KOPT-K1 (cell line): Measurements from ENCODE around the gene GPC2.
A peak's percentile ranks its signal among the peaks of the same experiment; 100 is the strongest.
"Not testable (repeated sequence)": the region's sequence is repeated elsewhere in the genome, so short reads cannot be mapped to it uniquely, and the experiment has no call there.

Source experiments
- H3K27ac ChIP-seq: fragments of 200-600 bp; sonication (generic); 2 replicates; pipeline ENCODE4 v1.5.1; 2016; ENCODE audit warnings: antibody characterized with exemption, mild to moderate bottlenecking, low read depth, low read length; ENCODE audit not compliant: poor library complexity, severe bottlenecking
- H3K36me3 ChIP-seq: fragments of 200-600 bp; sonication (generic); 2 replicates; pipeline ENCODE4 v1.5.1; 2017; ENCODE audit warnings: antibody characterized with exemption, mild to moderate bottlenecking, low read length, moderate library complexity; ENCODE audit not compliant: insufficient read depth
- H3K9me3 ChIP-seq: fragments of 200-600 bp; sonication (generic); 2 replicates; pipeline ENCODE4 v1.5.1; 2017; ENCODE audit warnings: antibody characterized with exemption, low read length, mild to moderate bottlenecking; ENCODE audit not compliant: insufficient read depth, poor library complexity, severe bottlenecking

The GPC2 gene

GRCh38 chr7:100189061-100189460, 11.9 kb upstream of the GPC2 start:
- no peaks in the 10 kb centered on the region for H3K9me3 ChIP-seq
- H3K27ac ChIP-seq = no peak overlapping the region
- H3K36me3 ChIP-seq = no peaks in the 10 kb centered on the region

- Histone ChIP-seq H3K36me3 (no peaks in the 10 kb centered on the region), H3K9me3 (no peaks in the 10 kb centered on the region), H3K27ac (no peak overlapping the region)
Measured at GRCh38 chr7:100185726-100186125, 8.5 kb upstream of the GPC2 start.

GRCh38 chr7:100183090-100183489, 5.9 kb upstream of the GPC2 start:
- not testable (repeated sequence) for H3K9me3 ChIP-seq, H3K27ac ChIP-seq, H3K36me3 ChIP-seq

- H3K9me3 ChIP-seq, H3K27ac ChIP-seq, H3K36me3 ChIP-seq: not testable (repeated sequence)
Measured at GRCh38 chr7:100182616-100183015, 5.4 kb upstream of the GPC2 start.

GRCh38 chr7:100180084-100180483, 2.9 kb upstream of the GPC2 start:
- not testable (repeated sequence) for H3K36me3 ChIP-seq, H3K9me3 ChIP-seq
- peak overlapping the region; percentile 60 for H3K27ac ChIP-seq

GRCh38 chr7:100176096-100177044, 811 bp downstream of the GPC2 start:
- no peaks in the 10 kb centered on the region for H3K9me3 ChIP-seq
- H3K27ac ChIP-seq = peak overlapping the region; percentile 71

GRCh38 chr7:100175296-100175935, 1.8 kb downstream of the GPC2 start:
- no peaks in the 10 kb centered on the region for H3K9me3 ChIP-seq
- H3K36me3 ChIP-seq = peaks cover 25% of the 10 kb centered on the region; the same call in 1 of the 2 replicates
- no peak overlapping the region for H3K27ac ChIP-seq

More at GRCh38 chr7:100176096-100177044, 811 bp downstream of the GPC2 start:
- H3K36me3 ChIP-seq = peaks cover 25% of the 10 kb centered on the region; the same call in 1 of the 2 replicates

- no peak overlapping the region for H3K27ac ChIP-seq
- no peaks in the 10 kb centered on the region for H3K9me3 ChIP-seq
- H3K36me3 ChIP-seq = peaks cover 25% of the 10 kb centered on the region; the same call in 1 of the 2 replicates
Measured at GRCh38 chr7:100174582-100174981, 2.6 kb downstream of the GPC2 start.

- no peak overlapping the region for H3K27ac ChIP-seq
- H3K36me3 ChIP-seq = peaks cover 25% of the 10 kb centered on the region; the same call in 1 of the 2 replicates
- H3K9me3 ChIP-seq = no peaks in the 10 kb centered on the region
Measured at GRCh38 chr7:100173806-100174495, 3.2 kb downstream of the GPC2 start.

- no peaks in the 10 kb centered on the region for H3K9me3 ChIP-seq
- H3K27ac ChIP-seq = no peak overlapping the region
- peaks cover 25% of the 10 kb centered on the region; the same call in 1 of the 2 replicates for H3K36me3 ChIP-seq
Measured at GRCh38 chr7:100171840-100172239, 5.3 kb downstream of the GPC2 start.

- no peak overlapping the region for H3K27ac ChIP-seq
- H3K9me3 ChIP-seq = no peaks in the 10 kb centered on the region
- peaks cover 25% of the 10 kb centered on the region; the same call in 1 of the 2 replicates for H3K36me3 ChIP-seq
Measured at GRCh38 chr7:100171087-100171681, 6.0 kb downstream of the GPC2 start.

GRCh38 chr7:100170101-100170897, 6.9 kb downstream of the GPC2 start:
- H3K36me3 ChIP-seq = peaks cover 23% of the 10 kb centered on the region; the same call in 1 of the 2 replicates
- H3K27ac ChIP-seq = peak overlapping the region; percentile 66
- no peaks in the 10 kb centered on the region for H3K9me3 ChIP-seq

- Histone ChIP-seq H3K36me3 (peaks cover 13% of the 10 kb centered on the region; the same call in 1 of the 2 replicates), H3K27ac (peak overlapping the region; percentile 66)
Measured at GRCh38 chr7:100169147-100169850, 7.9 kb downstream of the GPC2 start.

More at GRCh38 chr7:100169147-100169850, 7.9 kb downstream of the GPC2 start:
- H3K9me3 ChIP-seq = no peaks in the 10 kb centered on the region
